GM18861 (cell line): ENCODE data around the gene LACRT.
A peak's percentile ranks its signal among the peaks of the same experiment; 100 is the strongest.

ENCODE experiments used
- ATAC-seq: cut with Tn5 transposase; IDR thresholded peaks from one replicate; pipeline ENCODE4 v1.9.1; 2021; ENCODE audit not compliant: unreplicated experiment

The LACRT gene, protein sequence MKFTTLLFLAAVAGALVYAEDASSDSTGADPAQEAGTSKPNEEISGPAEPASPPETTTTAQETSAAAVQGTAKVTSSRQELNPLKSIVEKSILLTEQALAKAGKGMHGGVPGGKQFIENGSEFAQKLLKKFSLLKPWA

DNA sequence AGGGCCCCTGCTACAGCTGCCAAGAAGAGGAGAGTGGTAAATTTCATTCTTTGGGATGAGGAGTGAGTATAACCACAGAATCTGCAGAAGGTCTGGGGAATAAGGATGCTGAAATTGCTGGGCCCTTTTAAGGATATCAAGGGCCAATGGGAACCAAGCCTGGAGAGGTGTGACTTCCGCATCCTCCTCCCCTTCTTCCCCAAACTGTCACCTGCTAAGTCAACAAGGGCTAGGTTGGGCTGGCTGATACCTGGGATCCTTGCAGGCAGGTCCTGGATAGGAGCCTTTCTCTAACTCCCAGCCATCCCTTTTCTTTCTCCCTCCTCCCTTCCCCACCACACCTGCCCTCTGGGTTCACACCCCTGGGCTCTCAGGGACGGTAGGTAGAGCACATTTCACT is at the start of gene LACRT:
Gene LACRT (minus strand): TSS at position 101 of the 400 bp plus-strand sequence. CDS start 54 bp downstream, at position 47.
- no peak for ATAC-seq

DNA sequence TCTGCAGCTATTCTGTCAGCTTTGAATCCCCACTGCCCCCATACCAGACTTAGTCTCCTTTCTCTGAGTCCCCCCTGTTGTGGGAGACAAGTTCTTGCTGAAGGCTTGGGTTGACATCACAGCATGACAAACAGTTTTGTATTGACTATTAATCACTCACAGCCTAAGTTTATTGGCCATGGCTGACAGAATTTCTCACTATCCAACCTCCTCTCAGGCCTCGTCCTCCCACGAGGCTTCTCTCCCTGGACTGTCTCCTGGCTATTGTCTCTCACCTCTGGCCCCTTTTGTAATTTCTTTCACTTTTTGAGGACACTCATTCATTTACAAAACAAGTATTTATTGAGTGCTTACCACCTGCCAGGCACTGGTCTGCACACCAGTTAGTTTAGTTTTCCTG is 48.7 kb upstream of the LACRT start:
- no peak for ATAC-seq

DNA sequence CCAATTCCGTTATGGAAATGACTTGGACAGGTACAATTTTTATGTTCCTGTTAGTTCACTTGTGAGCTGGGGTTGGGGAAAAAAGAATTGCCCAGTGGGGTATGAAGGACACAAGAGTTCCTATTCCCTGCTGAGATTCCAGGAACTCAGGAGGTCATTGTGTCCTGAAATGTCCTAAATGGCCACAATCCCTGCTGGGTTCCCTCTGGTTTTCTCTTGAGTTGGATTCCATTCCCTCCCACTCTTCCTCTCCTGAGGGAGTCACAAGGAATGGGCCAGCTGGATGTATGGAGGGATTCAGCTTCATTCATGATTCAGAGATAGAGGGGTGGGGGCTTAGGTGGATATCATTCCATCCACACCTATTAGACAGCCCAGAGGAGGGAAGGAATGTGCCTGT is 48.0 kb upstream of the LACRT start:
- no peak for ATAC-seq

DNA sequence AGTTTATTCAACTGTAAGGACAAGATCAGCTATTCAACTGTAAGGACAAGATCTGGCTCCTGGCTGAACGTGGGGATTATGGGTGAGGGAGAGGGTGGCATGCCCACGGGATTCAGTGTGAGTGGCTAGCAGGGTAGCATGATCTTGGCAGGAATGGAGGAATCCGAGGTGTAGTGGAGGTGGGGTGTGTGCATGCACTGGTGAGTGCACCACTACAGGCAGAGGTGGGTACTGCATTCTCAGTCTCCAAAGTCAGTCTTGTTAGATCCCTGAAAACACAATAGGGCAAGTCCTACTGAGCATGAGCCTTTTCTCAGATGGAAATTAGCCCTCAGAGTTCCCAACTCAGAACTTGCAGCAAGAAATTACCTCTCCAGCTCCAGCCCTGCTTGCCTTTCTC is 45.7 kb upstream of the LACRT start:
- peak; percentile 56 for ATAC-seq

DNA sequence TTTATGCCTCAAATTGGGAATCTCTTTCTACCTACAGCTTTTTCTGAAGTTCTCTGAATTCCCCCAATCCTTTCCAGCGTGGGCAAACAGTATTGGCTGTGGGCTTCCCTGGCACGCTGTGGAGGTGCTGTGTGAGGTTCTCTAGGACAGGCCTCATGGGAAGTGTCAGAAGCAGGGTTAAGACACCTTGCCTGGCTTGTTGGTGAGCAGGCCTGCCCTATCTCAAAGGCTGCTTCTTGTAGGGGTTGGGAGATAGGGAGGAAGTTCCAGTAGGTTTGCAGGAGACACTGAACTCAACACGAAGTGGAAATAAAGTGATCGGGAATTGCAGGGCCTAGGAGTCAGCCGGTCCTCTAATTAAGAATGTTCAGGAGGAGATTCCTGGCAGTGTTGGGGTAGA is 43.4 kb upstream of the LACRT start:
- ATAC-seq = no peak

DNA sequence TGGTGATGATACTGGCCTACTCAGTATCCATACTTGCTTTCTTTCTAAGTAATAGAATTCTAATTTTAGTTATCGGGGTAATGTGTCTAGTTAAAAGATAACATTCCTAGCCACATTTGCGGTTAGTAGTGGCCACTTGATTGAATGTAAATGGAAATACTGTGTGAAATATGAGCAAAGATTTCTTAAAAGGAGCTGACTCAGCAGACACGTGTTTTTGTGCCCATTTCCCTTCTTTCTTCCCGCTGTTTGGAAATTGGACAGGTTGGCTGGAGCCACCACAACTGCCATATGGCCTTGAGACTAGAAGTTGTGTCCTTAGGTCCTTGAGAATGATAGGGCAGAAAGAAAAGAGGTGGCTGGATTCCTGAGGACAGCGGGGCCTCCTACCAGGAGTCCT is 33.2 kb upstream of the LACRT start:
- no peak for ATAC-seq

DNA sequence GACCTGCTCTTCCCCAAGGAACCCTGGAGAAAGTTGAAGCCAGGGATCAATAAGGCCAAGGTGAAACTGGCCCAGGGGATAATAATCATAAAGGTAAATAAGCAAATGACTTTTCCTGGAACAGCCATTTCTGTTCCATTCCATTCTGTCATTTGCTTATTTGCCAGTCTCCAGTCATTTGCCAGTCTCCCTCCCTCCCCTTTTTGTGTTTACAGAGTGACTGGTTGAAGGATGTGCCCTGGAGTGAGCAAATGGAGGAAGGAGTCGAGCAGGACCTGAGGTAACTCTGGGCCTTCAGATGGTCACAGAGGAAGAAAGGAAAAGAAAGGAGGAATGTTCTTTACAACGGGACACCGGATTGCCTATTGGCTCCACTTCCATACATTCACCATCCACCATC is 31.3 kb upstream of the LACRT start:
- ATAC-seq = no peak

DNA sequence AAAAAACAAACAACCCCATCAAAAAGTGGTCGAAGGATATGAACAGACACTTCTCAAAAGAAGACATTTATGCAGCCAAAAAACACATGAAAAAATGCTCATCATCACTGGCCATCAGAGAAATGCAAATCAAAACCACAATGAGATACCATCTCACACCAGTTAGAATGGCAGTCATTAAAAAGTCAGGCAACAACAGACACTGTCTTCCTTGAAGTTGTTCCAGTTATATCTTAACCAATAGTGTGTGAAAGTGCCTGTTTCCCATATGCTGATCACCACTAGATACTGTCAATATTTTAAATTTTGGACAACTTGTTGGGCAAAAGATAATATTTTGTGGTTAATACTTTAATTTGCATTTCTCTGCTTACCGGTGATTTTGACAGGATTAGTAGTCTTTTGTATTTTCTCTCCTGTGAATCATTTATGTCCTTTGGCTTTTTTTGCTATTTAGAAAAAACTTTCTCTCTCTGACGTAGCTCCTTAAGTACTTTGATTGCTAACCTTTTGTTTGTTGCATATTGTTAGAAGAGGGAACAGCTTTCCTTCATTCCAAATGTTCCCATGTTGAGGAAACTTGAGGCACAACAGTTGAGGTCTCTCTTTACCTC is 30.4 kb upstream of the LACRT start:
- peak; percentile 56 for ATAC-seq

DNA sequence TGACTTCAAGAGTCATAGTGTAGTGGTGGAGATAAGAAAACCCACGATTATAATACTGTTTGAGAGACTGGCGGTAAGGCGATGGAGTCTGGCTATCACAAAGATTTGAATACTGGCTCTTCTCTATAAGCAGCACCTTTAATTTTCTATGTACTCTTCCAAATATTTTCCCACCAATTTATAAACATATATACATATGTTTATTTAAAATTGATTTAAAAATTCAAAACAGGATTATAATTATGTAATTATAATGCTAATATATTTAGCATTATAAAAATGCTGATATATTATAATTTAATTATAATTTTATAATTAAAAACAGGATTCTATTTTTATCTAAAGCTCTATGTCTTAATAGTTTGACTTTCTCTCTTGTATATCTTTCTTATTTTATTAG is 28.9 kb upstream of the LACRT start:
- no peak for ATAC-seq

DNA sequence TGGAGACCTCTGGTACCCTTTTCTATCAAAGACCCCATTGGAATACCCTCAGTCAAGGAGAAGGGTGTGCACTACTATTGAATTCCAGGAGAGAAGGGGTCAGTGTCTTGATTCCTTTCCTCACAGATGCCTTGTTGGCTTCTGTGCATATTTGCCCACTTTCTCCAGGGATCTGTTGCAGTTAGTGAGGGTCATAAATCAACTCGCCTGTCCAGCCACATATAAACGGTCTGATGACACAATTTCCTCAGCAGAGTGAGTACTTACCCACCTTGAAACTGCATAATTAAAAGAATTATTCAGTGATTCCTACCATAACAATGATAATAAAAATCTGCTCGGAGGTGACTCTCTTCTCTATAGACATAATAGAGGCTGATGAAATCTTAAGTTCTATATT is 27.3 kb upstream of the LACRT start:
- no peak for ATAC-seq

DNA sequence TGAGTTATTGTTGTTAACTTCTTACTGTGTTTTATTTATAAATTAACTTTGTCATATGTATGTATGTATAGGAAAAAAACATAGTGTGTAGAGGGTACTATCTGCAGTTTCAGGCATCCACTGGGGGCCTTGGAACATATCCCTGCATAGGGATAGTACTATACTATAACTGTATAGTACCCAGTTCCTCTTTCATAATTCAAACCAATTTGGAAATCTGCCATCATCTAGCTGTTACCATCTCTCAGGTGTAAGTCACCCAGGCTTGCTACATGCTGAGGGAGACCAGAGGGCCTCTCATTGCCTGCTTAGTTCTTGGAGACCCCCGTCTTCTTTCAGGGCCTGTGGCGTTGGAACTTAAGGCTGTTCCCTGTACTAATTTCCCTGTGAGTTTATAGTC is 26.4 kb upstream of the LACRT start:
- peak; percentile 44 for ATAC-seq

DNA sequence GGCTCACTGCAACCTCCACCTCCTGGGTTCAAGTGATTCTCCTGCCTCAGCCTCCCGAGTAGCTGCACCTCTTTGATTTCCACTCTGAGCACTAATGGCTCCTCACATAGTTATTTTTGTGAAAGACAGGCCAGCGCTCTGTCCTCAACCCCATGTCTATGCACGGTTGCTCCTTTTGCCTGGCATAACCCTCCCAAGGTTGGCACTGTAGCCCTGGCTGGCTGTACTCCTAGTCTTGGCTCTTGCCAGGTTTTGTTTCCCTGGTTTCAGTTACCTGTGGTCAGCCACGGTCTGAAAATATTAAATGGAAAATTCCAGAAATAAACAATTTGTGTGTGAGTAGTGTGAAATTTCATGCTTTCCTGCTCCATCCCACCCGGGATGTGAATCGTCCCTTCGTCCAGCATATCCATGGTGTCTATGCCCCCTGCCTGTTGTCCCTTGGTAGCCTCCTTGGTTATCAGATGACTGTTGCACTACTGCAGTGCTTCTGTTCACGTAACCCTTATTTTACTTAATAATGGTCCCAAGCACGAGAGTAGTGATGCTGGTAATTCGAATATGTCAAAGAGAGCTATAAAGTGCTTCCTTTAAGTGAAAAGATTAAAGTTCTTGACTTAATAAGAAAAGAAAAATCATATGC is 25.7 kb upstream of the LACRT start:
- no peak for ATAC-seq

DNA sequence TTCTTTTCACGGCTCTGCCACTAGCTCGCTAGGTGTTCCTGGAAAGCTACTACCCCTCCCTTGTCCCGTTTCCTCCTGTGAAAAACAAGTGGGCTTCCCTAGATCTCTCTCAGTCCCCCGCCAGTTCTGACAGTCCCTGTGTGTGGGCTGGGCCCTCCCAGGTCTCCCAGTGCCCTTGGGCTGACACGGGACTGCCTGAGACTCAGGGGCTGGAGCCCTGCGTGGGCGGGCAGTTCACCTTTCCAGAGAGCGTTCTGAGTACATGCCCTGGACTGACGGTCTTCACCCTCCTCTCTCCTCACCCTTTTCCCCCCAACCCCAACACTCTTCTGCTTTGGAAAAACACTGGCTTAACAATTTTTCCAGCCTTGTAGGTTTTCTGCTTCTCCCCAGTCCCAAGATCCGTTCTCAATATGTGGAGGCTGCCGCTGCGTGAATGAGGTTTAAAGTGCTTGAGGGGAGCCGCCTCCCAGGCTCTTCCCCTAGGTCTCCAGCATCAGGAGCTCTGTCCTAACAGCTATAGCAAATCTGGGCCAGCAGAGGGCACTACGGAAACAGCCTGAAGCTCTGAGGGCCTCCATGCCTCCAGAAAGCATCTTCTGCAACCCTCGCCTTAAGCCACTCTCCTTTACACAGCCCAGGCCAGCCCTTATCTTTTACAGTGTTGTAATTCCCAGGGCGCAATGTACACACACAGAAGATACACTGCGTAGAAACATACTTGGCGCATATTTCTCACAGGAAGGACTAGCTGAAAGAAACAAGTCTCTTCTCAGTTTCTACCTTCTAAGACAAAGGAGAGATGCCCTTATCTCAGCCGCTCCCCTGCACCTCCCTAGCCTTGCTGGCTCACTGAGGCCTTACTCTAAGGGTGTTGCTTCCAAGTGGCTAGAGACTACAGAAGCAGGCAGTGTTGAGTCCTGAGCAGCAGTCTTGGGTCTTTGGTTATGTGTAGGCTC is 23.9 kb upstream of the LACRT start:
- ATAC-seq = no peak

DNA sequence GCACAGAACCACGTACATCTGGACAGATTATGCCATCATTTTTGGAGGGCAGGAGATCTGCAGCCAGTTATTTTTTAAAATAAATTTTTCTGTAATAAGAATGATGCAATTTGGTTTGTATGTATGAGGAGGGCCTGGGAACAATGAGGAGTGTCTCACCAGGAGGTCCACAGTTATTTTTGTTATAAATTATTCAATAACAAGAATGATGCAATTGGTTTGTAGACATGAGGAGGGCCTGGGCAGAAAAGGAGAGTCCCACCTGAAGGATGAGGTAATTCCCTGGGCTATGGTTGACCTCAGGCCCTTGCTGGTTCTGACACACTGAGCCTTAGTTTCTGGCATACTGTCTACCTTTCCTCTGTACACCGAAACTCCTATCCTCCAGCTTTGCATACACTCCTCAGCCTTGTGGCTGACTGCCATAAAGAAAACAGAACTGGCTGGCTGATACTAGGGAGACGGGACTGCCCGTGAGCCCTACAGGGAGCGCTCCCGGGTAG is 22.5 kb upstream of the LACRT start:
- no peak for ATAC-seq

DNA sequence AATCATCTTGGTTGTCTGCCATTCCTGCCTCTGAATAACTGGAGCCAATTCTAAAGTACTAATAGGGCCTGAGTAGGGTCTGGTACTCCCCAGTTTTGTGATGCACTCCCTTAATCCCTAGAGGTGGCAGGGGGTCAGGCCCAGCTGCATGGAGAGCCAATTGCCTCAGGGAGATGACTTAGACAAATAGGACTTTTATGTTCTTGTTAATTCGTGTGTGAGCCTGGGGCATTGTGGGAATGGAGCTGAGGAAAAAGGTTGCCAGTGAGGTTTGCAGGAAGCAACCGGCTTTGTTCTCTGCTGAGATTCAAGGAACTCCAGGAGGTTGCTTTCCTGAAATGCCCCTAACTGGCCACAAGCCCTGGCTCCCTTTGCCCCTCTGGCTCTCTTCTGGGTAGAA is 20.2 kb upstream of the LACRT start:
- ATAC-seq = no peak

DNA sequence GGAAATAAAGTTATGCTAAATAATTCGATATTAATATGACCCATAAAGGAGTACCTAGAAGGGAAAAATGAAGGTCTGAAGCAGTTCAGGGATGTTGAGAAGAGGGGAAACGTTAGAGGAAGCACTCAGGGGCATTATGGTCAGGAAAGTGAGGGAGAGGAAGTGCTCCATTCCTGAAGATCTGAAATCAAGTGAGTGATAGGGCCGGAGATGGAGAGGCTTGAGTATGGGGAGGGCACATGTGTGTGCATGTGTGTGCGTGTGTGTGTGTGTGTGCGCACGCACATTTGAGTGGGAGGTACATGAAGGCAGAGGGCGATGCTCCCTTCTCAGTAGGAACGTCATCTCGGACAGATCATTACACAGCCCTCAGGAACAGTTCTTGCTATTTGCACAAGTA is 18.3 kb upstream of the LACRT start:
- ATAC-seq = no peak

DNA sequence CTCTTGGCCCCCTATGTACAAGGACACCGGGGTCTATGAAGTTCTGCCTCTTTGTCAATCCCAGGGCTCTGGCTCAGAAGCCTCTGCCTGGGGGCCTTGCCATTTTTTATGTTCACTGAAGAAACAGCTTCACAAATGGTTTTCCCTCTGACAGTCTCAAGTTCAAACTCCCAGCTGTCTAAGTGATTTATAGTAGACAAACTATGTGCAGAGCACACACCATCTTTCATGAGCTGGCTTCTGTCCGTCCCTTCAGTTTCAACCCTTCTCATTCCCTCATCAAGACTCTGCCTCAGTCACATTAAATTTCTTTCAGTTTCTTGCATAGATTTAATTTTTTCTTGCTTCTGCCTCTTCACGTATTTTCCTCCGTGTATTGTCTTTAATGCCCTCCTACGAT is 16.2 kb upstream of the LACRT start:
- ATAC-seq = no peak

DNA sequence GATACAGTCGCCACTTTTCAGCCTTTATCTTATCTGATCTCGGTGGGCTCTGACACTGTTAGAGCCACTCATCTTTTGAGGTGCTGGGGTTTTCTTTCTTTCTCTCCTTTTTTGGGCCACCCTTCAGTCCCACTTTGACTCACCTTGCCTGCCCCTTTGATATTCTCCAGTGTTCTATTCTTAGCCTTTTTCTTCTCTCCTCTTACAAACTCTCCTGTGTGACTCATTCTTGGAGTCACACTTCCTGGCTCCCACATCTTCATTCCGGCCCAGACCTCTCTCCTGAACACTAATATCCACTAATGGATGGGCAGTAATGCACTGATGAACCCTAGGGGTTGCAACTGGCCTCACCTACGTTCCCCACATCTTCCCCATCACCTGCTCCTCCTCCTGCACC is 15.7 kb upstream of the LACRT start:
- ATAC-seq = no peak

DNA sequence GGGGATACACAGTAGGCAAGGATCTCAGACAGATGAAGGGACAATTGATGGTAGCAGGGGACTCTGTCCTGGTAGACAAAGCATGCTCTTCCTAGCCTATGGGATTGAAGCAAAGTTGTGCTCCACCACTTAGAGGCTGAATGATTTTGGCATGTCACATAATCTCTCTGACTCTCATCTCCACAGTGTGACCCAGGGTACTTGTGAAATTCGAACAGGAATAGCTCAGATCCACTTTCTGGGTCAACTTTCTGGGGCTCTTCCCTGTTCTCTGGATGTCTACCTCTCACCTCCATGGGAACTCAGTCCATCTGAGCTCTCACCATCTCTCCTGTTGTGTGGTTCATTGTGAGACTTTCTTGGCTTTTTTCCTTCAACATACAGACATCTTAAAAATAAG is 15.1 kb upstream of the LACRT start:
- ATAC-seq = no peak

DNA sequence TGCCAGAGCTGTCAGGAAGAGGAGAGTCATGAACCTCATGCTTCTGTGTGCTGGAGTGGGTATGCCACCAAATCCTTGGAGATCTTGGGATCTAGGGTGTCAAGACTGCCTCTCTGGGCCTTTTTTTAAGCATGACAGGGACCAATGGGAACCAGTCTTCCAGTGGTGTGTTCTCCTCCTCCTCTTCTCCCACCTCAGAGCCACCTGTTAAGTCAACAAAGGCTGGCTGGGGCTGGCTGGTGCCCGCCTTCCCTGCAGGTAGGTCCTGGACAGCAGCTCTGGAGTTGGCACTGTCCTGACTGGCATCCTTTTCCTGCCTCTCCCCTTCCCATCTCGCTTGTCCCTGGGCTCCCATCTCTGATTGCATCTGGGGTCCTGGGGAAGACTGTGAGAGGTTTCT is 13.6 kb upstream of the LACRT start, which contains the start of gene DCD:
Gene DCD (minus strand): TSS at position 101 of the 400 bp plus-strand sequence. CDS start 62 bp downstream, at position 39.
- no peak for ATAC-seq

DNA sequence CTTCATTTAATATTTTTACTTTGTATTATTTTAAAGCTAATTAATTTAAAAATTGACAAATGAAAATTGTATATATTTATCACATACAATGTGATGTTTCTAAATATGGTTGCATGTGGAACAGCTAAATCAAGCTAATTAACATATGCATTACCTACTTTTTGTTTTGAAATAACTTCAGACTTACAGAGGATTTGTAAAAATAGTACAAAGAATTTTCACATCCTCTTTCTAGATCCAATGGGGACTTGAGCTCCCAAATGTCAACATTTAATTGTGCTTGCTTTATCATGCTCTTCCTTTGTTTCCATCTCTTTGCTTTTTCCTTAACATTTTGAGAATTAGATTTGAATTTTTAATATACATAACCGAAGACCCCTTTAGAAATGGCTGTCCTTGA is 6.9 kb upstream of the LACRT start:
- no peak for ATAC-seq
